ENCODE data around the gene SEL1L2.

Gene SEL1L2

DNA sequence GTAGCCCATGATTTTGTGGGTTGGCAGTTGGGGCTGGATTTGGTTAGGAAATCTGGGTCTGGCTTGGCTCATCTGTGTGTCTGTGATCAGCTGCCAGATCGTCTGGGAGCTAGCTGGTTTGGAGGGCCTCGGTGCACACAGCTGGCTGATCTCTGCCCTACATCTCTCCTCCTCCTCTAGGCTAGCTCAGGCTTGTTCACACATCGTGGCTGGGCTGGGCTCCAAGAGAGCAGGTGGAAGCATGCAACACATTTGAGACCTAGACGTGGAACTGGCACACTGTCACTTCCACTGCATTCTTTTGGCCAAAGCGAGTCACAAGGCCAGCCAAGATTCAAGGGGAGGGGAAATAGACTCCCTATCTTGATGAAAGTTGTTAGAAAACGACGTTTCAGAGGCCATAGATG is 189.7 kb downstream of the SEL1L2 start:
- no peak overlapping the region for H3K27ac ChIP-seq (ENCODE audit: extremely low read depth, low read depth, low read length)
- POLR2A ChIA-PET: interaction anchor here (1.0 to 1.7 kb wide), 2 partner anchors 13 to 16 kb away, joined by 3 to 5 read pairs; partner anchors contain the start of genes ESF1 and NDUFAF5
- TF ChIP-seq ZNF175 (tag by site-specific recombination; IDR thresholded peaks at IDR 0.05) (no peak), PRDM4 (tag by site-specific recombination; IDR thresholded peaks at IDR 0.05) (no peak), ZNF169 (tag by site-specific recombination; IDR thresholded peaks at IDR 0.05) (no peak), ZFP69B (tag by site-specific recombination; IDR thresholded peaks at IDR 0.05) (no peak), ZNF138 (tag by site-specific recombination; IDR thresholded peaks at IDR 0.05; ENCODE audit: borderline replicate concordance) (no peak), GLI4 (tag by site-specific recombination; IDR thresholded peaks at IDR 0.05) (no peak), ZNF274 (IDR thresholded peaks at IDR 0.05; ENCODE audit: low read length) (no peak), ZNF274 (tag by site-specific recombination; IDR thresholded peaks at IDR 0.05; ENCODE audit: borderline replicate concordance) (no peak), ZNF366 (tag by site-specific recombination; conservative IDR thresholded peaks at IDR 0.05) (0 out of 2 replicates have a peak, but pooled peaks have one; percentile 28), ZNF302 (tag by site-specific recombination; IDR thresholded peaks at IDR 0.05; ENCODE audit: low read depth) (no peak), ZNF174 (tag by site-specific recombination; IDR thresholded peaks at IDR 0.05) (no peak), PRDM2 (tag by site-specific recombination; IDR thresholded peaks at IDR 0.05; ENCODE audit: borderline replicate concordance) (no peak), KLF10 (tag by site-specific recombination; IDR thresholded peaks at IDR 0.05) (no peak), MYNN (tag by site-specific recombination; IDR thresholded peaks at IDR 0.05; ENCODE audit: borderline replicate concordance) (no peak), AEBP2 (tag by site-specific recombination; IDR thresholded peaks at IDR 0.05; ENCODE audit: borderline replicate concordance) (no peak), ZNF24 (tag by site-specific recombination; IDR thresholded peaks at IDR 0.05) (no peak), ZNF335 (tag by site-specific recombination; conservative IDR thresholded peaks at IDR 0.05) (no peak), ZNF792 (tag by site-specific recombination; IDR thresholded peaks at IDR 0.05) (no peak)
- TF ChIP-seq, protein P1, sequence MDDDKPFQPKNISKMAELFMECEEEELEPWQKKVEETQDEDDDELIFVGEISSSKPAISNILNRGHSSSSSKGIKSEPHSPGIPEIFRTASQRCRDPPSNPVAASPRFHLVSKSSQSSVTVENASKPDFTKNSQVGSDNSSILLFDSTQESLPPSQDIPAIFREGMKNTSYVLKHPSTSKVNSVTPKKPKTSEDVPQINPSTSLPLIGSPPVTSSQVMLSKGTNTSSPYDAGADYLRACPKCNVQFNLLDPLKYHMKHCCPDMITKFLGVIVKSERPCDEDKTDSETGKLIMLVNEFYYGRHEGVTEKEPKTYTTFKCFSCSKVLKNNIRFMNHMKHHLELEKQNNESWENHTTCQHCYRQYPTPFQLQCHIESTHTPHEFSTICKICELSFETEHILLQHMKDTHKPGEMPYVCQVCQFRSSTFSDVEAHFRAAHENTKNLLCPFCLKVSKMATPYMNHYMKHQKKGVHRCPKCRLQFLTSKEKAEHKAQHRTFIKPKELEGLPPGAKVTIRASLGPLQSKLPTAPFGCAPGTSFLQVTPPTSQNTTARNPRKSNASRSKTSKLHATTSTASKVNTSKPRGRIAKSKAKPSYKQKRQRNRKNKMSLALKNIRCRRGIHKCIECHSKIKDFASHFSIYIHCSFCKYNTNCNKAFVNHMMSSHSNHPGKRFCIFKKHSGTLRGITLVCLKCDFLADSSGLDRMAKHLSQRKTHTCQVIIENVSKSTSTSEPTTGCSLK (tag by site-specific recombination; IDR thresholded peaks at IDR 0.05): no peak
- TF ChIP-seq, protein P2, sequence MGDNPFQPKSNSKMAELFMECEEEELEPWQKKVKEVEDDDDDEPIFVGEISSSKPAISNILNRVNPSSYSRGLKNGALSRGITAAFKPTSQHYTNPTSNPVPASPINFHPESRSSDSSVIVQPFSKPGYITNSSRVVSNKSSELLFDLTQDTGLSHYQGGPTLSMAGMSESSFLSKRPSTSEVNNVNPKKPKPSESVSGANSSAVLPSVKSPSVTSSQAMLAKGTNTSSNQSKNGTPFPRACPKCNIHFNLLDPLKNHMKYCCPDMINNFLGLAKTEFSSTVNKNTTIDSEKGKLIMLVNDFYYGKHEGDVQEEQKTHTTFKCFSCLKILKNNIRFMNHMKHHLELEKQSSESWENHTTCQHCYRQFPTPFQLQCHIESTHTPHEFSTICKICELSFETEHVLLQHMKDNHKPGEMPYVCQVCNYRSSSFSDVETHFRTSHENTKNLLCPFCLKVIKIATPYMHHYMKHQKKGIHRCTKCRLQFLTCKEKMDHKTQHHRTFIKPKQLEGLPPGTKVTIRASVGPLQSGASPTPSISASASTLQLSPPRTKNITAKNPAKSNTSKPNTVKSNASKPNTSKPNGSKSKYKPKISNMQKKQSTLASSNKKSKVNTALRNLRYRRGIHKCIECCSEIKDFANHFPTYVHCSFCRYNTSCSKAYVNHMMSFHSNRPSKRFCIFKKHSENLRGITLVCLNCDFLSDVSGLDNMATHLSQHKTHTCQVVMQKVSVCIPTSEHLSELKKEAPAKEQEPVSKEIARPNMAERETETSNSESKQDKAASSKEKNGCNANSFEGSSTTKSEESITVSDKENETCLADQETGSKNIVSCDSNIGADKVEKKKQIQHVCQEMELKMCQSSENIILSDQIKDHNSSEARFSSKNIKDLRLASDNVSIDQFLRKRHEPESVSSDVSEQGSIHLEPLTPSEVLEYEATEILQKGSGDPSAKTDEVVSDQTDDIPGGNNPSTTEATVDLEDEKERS (tag by site-specific recombination; IDR thresholded peaks at IDR 0.05): no peak
- TF ChIP-seq, protein P3, sequence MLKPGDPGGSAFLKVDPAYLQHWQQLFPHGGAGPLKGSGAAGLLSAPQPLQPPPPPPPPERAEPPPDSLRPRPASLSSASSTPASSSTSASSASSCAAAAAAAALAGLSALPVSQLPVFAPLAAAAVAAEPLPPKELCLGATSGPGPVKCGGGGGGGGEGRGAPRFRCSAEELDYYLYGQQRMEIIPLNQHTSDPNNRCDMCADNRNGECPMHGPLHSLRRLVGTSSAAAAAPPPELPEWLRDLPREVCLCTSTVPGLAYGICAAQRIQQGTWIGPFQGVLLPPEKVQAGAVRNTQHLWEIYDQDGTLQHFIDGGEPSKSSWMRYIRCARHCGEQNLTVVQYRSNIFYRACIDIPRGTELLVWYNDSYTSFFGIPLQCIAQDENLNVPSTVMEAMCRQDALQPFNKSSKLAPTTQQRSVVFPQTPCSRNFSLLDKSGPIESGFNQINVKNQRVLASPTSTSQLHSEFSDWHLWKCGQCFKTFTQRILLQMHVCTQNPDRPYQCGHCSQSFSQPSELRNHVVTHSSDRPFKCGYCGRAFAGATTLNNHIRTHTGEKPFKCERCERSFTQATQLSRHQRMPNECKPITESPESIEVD (tag by site-specific recombination; IDR thresholded peaks at IDR 0.05): no peak

More for the DNA sequence above, 189.7 kb downstream of the SEL1L2 start:
- Histone ChIP-seq H3K4me3 (ENCODE audit: low read depth, low read length) (no peak overlapping the region), H3K9me3 (ENCODE audit: control insufficient read depth, insufficient read depth, low read depth, low read length) (no peaks in the 10 kb centered on the region), H3K36me3 (ENCODE audit: control insufficient read depth in 2 of 2, insufficient read depth in 1 of 2, low read length in 2 of 2) (peaks cover 46 to 91% of the 10 kb centered on the region in 2 experiments), H3K4me1 (ENCODE audit: control insufficient read depth, insufficient read depth, low read length) (no peaks in the 10 kb centered on the region)
- CTCF ChIA-PET: interaction anchor here (0.6 to 1.6 kb wide), 2 partner anchors 12 to 244 kb away, joined by 4 to 8 read pairs; no protein-coding TSS in a partner anchor
